ENCODE results near the gene HERPUD1.

HERPUD1 gene

GRCh38 chr16:56895813-56896212 is 36.1 kb upstream of the HERPUD1 start:
- Histone ChIP-seq H3K27me3 (replicated peaks; ENCODE audit: control insufficient read depth, insufficient read depth, low read length) (peaks cover 2% of the 10 kb centered on the region; the same call in 1 of the 2 replicates), H3K4me3 (replicated peaks; ENCODE audit: low read depth, low read length) (no peak overlapping the region), H3K36me3 (ENCODE audit: control insufficient read depth, insufficient read depth, low read length) (no peaks in the 10 kb centered on the region)
- DNase-seq (ENCODE audit: extremely low read depth, insufficient read length), result no peak
- no peak for TF ChIP-seq CTCF (IDR thresholded peaks at IDR 0.05; ENCODE audit: insufficient read depth, low read length, poor library complexity, severe bottlenecking)

- no peak for TF ChIP-seq CTCF (IDR thresholded peaks at IDR 0.05; ENCODE audit: insufficient read depth, low read length, poor library complexity, severe bottlenecking)
- Histone ChIP-seq H3K4me3 (replicated peaks; ENCODE audit: low read depth, low read length) (no peak overlapping the region), H3K36me3 (ENCODE audit: control insufficient read depth, insufficient read depth, low read length) (no peaks in the 10 kb centered on the region), H3K27me3 (replicated peaks; ENCODE audit: control insufficient read depth, insufficient read depth, low read length) (peaks cover 2% of the 10 kb centered on the region; the same call in 1 of the 2 replicates)
- DNase-seq (ENCODE audit: extremely low read depth, insufficient read length), result no peak
Measured at GRCh38 chr16:56896244-56896643, 35.7 kb upstream of the HERPUD1 start.

GRCh38 chr16:56897026-56897799 is 34.7 kb upstream of the HERPUD1 start:
- DNase-seq (ENCODE audit: extremely low read depth, insufficient read length), result no peak
- no peak for TF ChIP-seq CTCF (IDR thresholded peaks at IDR 0.05; ENCODE audit: insufficient read depth, low read length, poor library complexity, severe bottlenecking)
- no peaks in the 10 kb centered on the region for H3K36me3 ChIP-seq (ENCODE audit: control insufficient read depth, insufficient read depth, low read length)
- H3K4me3 ChIP-seq (replicated peaks; ENCODE audit: low read depth, low read length), result no peak overlapping the region
- peaks cover 3% of the 10 kb centered on the region for H3K27me3 ChIP-seq (replicated peaks; ENCODE audit: control insufficient read depth, insufficient read depth, low read length)

GRCh38 chr16:56898847-56899246 is 33.1 kb upstream of the HERPUD1 start:
- no peak for TF ChIP-seq CTCF (IDR thresholded peaks at IDR 0.05; ENCODE audit: insufficient read depth, low read length, poor library complexity, severe bottlenecking)
- no peaks in the 10 kb centered on the region for H3K36me3 ChIP-seq (ENCODE audit: control insufficient read depth, insufficient read depth, low read length)
- H3K27me3 ChIP-seq (replicated peaks; ENCODE audit: control insufficient read depth, insufficient read depth, low read length), result peaks cover 4% of the 10 kb centered on the region
- H3K4me3 ChIP-seq (replicated peaks; ENCODE audit: low read depth, low read length), result no peak overlapping the region
- peak; percentile 42 for DNase-seq (ENCODE audit: extremely low read depth, insufficient read length)

- Histone ChIP-seq H3K27me3 (replicated peaks; ENCODE audit: control insufficient read depth, insufficient read depth, low read length) (peaks cover 3% of the 10 kb centered on the region), H3K36me3 (ENCODE audit: control insufficient read depth, insufficient read depth, low read length) (no peaks in the 10 kb centered on the region), H3K4me3 (replicated peaks; ENCODE audit: low read depth, low read length) (no peak overlapping the region)
- TF ChIP-seq CTCF (IDR thresholded peaks at IDR 0.05; ENCODE audit: insufficient read depth, low read length, poor library complexity, severe bottlenecking), result no peak
- DNase-seq (ENCODE audit: extremely low read depth, insufficient read length), result no peak
Measured at GRCh38 chr16:56903866-56904265, 28.1 kb upstream of the HERPUD1 start.
